Upper lobe of left lung (tissue), 4 donors: ENCODE results near the gene GP1BB.

Experiments
- EP300 ChIP-seq, 4 donors: sonication (generic); formaldehyde crosslinking; IDR thresholded peaks; one replicate each; pipeline ENCODE4 v1.5.1; 2017; ENCODE audit warnings: antibody characterized with exemption in 4 of 4, control low read depth in 2 of 4
- POLR2A ChIP-seq, 4 donors: fragments of 450-650 bp; IDR thresholded peaks; one replicate each; pipeline ENCODE4 v1.5.1; 2016 to 2017; ENCODE audit warnings: antibody characterized with exemption in 4 of 4, mild to moderate bottlenecking in 2 of 4
- POLR2AphosphoS5 ChIP-seq, 2 donors: sonication (generic); formaldehyde crosslinking; IDR thresholded peaks; one replicate each; pipeline ENCODE4 v1.5.1; 2017; ENCODE audit warnings: antibody characterized with exemption in 2 of 2
- TF ChIP-seq, protein P1 (sequence below), 6 experiments: fragments of 450-650 bp in 4 of 6; fragments of 200-600 bp in 2 of 6; sonication (generic) in 2 of 6; IDR thresholded peaks; one replicate each; pipeline ENCODE4 v1.5.1; 2016 to 2019; ENCODE audit warnings: antibody characterized with exemption in 6 of 6

DNA sequence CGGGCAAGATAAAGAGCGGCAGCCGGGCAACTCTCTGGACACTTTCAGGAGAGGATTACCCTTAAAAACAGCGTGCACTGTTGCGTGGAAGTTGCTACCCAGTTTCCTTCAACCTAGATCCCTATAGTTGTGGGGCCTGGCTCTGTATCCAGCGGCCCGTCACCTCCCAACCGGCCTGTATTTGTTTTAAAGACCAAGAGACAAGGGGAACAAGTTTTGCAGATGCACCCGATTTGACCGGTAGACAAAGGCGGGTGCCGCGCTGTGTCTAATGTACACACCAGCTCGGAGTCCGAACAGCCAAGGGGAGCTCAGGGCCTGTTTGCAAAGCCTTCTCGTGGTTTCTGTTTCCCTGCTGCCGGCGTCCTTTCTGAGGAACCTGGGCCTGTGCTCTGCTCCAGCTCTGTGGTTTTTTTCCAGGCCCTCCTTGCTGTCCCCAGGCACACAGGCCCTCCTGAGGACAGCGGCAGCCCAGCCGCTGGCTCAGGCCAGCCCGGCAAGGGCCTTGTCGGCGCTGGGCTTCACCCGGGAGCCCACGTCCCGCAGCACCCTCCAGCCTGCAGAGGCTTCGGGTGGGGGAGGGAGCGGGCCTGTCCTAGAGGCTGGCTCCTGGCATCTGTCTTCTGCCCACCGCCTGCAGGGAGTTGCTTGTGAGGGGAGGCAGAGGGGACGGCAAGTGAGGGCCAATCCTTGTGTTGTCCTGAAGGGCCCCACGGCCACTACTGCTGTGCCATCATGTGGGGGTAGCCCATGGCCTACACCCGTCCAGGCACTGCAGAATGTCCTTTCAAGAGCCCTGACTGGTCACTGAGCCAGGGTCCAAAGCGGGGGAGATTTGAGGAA lies 38.6 kb downstream of the GP1BB start:
- no peak for TF ChIP-seq EP300 (IDR thresholded peaks at IDR 0.05)
- TF ChIP-seq POLR2AphosphoS5 (IDR thresholded peaks at IDR 0.05), result no peak
- TF ChIP-seq, protein P1, sequence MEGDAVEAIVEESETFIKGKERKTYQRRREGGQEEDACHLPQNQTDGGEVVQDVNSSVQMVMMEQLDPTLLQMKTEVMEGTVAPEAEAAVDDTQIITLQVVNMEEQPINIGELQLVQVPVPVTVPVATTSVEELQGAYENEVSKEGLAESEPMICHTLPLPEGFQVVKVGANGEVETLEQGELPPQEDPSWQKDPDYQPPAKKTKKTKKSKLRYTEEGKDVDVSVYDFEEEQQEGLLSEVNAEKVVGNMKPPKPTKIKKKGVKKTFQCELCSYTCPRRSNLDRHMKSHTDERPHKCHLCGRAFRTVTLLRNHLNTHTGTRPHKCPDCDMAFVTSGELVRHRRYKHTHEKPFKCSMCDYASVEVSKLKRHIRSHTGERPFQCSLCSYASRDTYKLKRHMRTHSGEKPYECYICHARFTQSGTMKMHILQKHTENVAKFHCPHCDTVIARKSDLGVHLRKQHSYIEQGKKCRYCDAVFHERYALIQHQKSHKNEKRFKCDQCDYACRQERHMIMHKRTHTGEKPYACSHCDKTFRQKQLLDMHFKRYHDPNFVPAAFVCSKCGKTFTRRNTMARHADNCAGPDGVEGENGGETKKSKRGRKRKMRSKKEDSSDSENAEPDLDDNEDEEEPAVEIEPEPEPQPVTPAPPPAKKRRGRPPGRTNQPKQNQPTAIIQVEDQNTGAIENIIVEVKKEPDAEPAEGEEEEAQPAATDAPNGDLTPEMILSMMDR (IDR thresholded peaks at IDR 0.05), result no peak
- no peak for TF ChIP-seq POLR2A (IDR thresholded peaks at IDR 0.05)
